C4-2B (cell line): ENCODE measurements around the gene ACBD6.

Experiments used
- H3K27ac ChIP-seq: fragments of 450-650 bp; 2 replicates; pipeline ENCODE4 v1.5.1; 2017
- ZFX ChIP-seq: fragments of 450-650 bp; IDR thresholded peaks from 2 replicates; pipeline ENCODE4 v1.6.1; 2017
- TF ChIP-seq, protein P1 (sequence below): fragments of 450-650 bp; conservative IDR thresholded peaks from 2 replicates; pipeline ENCODE4 v1.5.1; 2017; ENCODE audit warnings: mild to moderate bottlenecking

ACBD6 gene

DNA sequence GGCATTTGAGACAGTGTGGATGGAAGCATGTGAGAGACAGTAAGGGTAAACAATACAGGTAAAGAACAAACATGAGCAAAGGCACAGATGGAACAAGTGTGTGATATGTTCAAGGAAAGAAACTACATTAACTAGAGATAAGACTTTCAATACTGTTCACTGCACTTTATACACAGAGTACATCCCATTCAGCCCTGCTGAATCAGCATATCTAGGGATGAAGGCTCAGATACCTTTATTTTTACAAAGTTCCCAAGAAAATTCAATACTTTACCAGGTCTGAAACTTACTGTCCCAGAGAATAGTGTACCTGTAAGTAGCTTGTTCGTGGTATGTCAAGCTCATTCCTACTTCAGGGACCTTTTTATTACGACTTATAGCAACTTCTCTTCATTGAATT, 149.8 kb downstream of the ACBD6 start:
- TF ChIP-seq, protein P1, sequence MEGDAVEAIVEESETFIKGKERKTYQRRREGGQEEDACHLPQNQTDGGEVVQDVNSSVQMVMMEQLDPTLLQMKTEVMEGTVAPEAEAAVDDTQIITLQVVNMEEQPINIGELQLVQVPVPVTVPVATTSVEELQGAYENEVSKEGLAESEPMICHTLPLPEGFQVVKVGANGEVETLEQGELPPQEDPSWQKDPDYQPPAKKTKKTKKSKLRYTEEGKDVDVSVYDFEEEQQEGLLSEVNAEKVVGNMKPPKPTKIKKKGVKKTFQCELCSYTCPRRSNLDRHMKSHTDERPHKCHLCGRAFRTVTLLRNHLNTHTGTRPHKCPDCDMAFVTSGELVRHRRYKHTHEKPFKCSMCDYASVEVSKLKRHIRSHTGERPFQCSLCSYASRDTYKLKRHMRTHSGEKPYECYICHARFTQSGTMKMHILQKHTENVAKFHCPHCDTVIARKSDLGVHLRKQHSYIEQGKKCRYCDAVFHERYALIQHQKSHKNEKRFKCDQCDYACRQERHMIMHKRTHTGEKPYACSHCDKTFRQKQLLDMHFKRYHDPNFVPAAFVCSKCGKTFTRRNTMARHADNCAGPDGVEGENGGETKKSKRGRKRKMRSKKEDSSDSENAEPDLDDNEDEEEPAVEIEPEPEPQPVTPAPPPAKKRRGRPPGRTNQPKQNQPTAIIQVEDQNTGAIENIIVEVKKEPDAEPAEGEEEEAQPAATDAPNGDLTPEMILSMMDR = no peak
- TF ChIP-seq ZFX = no peak

DNA sequence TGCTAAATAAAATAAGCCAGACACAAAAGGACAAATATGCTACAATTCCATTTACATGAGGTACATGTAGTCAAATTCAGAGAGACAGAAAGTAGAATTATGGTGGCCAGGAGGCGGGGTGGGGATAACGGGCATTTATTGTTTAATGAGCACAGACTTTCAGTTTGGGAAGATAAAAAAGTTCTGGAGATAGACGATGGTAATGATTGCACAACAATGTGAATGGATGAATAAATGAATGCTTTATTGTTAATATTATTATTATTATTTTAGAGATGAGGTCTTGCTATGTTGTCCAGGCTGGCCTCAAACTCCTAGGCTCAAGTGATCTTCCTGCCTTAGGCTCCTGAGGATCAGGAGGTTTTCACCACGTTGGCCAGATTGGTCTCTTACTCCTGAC, 150.4 kb downstream of the ACBD6 start:
- no peak for TF ChIP-seq ZFX
- TF ChIP-seq, protein P1 = no peak
- H3K27ac ChIP-seq = no peak overlapping the region

More for the DNA sequence above, 149.8 kb downstream of the ACBD6 start:
- H3K27ac ChIP-seq = no peak overlapping the region

DNA sequence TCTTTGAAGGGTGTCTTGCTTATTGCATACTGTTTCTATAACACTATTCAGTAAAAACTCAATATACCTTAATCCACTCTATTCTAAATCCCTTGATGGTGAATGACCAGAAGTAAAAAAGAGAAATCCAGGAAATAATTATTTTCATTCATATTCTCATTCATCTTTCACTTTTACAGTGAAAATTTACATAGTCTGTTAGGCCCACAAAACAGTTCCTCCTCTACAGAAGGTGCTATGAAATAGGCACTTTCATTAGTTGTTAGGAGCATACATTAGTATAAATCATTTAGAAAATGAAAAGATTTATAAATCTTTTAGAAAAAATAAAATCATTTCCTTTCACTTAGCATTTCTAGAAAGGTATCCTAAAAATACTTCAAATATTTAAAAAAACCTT, 157.2 kb downstream of the ACBD6 start:
- H3K27ac ChIP-seq = no peak overlapping the region
- TF ChIP-seq, protein P1 = no peak
- no peak for TF ChIP-seq ZFX

DNA sequence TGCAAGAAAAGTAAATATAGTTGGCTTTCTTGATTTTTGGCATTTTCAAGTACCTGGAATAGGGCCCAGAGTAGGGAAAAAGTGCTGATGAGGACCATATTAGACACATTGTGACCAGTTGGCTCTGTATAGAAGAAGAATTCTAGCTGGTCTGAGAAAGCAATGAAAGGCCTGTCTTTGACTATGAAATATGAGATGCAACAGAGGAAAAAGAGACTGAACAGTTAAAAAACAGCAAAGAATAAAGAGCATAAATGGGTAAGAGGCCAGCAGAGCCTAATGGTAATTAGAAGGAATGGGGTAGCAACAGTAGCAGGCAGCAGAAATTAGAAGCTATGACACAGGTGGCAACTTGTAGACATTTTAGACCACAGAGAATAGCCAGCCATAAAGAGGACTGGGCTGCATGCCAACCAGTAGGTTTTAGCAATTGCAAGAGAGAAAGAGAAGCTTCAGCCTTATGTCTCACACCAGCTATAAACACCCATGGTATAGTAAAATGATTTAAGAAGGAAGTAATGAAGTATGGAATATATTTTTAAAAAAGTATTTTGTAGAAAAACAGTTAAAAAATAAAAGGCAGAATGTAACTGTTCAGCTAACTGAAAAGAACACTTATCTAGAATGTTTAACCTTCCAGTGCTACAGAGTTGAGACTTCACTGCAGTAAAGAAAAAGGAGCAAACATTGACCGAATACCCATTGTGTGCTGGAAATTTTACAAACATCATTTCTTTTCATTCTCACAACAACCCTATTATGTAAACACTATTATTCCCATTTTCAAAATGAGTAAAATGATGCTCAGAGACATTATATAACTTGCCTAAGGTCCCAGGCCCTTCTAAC, 158.2 kb downstream of the ACBD6 start:
- TF ChIP-seq ZFX = no peak
- TF ChIP-seq, protein P1 = no peak
- H3K27ac ChIP-seq = no peak overlapping the region

DNA sequence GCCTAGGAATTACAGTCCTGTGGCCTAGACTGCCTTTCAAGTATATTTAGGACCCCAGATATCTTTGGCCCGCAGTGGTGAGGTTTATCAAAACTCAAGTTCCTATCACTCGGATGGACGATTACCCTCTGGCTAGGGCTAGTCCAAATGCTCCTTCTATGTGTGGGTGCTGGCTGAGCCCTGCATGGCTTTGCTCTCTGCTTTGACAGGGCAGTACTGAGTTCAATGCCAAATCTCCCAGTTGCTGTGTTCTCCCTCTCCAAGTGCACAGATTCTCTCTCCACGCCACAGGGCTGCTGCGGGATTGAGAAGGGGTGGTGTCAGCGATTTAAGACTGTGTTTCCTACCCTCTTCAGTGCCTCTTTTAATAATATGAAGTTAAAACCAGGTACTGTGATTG, 175.3 kb downstream of the ACBD6 start:
- TF ChIP-seq ZFX = no peak
- TF ChIP-seq, protein P1 = no peak

DNA sequence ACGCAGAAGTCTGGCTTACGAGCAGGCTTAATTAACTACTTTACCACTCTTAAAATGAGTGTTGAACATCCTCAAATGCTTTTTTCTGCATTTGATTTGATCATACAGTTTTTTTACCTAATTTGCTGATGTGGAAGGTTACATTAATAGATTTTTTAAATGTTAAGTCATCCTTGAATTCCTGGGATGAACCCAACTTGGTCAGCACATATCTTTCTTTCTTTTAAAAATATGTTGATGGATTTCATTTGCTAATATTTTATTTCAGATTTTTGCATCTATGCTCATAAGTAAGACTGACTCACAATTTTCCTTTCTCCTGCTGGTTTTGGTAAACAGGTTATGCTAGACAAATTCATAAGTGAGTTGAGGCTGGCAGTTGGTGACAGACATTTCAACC, 189.5 kb downstream of the ACBD6 start:
- H3K27ac ChIP-seq = no peak overlapping the region
- TF ChIP-seq, protein P1 = no peak
- no peak for TF ChIP-seq ZFX

More for the DNA sequence above, 175.3 kb downstream of the ACBD6 start:
- H3K27ac ChIP-seq = no peak overlapping the region

DNA sequence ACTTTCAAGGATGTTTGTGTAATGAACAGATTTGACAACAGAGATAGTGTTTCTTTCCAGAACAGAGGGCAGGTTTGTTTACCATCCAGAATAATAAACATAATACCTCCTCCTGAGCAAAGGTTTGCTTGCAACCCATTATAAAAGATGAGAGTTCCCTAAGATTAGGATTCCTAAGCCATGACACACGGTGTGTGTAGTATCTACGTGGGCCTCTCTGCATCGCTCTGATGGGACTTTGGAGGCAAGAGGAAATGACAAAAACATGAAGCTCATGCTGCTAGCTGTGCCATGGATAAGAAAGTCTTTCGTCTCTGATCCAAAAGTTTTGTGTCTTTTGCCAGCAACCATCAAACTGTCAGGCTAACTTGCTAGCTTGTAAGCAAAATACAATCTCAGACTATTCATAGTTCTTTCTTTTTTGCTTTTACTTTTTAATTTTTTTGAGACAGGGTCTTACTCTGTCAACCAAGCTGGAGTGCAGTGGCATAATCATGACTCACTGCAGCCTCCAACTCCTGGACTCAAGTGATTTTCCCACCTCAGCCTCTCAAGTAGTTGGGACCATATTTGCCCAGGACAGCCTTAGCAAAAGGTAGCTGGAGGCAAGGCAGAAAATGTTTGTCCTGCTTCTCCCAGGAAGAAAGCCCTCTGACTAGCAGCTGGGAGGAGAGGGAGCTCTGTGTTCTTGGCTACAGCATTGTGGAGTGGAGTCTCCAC, 191.2 kb downstream of the ACBD6 start:
- no peak for TF ChIP-seq ZFX
- TF ChIP-seq, protein P1 = no peak
- H3K27ac ChIP-seq = no peak overlapping the region
